Endodermal cell (in vitro differentiated cells): ENCODE data around the gene AAR2. TPM values are rescaled to one million over a fixed set of nuclear protein-coding genes. Genes with fewer than 3 reads are reported as not detected.

Experiments
- DNase-seq: peaks from one replicate; pipeline ENCODE4 v3.0.0-alpha.2; 2017
- H3K27ac ChIP-seq: 2 replicates; pipeline ENCODE4 v1.5.1; 2013; ENCODE audit warnings: mild to moderate bottlenecking, low read depth, low read length, moderate library complexity
- H3K27me3 ChIP-seq: 2 replicates; pipeline ENCODE4 v1.6.1; 2013; ENCODE audit warnings: mild to moderate bottlenecking, low read length, moderate library complexity; ENCODE audit not compliant: insufficient read depth, control insufficient read depth, poor library complexity, severe bottlenecking
- H3K36me3 ChIP-seq: 2 replicates; pipeline ENCODE4 v1.7.0; 2013; ENCODE audit warnings: mild to moderate bottlenecking, low read length, moderate library complexity; ENCODE audit not compliant: control insufficient read depth, insufficient read depth
- H3K4me1 ChIP-seq: one replicate; pipeline ENCODE4 v1.7.0; 2013; ENCODE audit warnings: low read length; ENCODE audit not compliant: control insufficient read depth, insufficient read depth
- H3K4me3 ChIP-seq: 2 replicates; pipeline ENCODE4 v1.5.1; 2013; ENCODE audit warnings: mild to moderate bottlenecking, low read length, moderate library complexity
- H3K9ac ChIP-seq: 2 replicates; pipeline ENCODE4 v1.6.1; 2013; ENCODE audit warnings: mild to moderate bottlenecking, low read length, moderate library complexity; ENCODE audit not compliant: poor library complexity, severe bottlenecking; ENCODE audit errors: extremely low read depth
- H3K9me3 ChIP-seq: 2 replicates; pipeline ENCODE4 v1.6.1; 2013; ENCODE audit warnings: mild to moderate bottlenecking, low read length, moderate library complexity; ENCODE audit not compliant: control insufficient read depth
- H3K27ac Mint-ChIP-seq: 2 replicates; pipeline ENCODE4 v1.8.0; 2020; ENCODE audit warnings: mixed read lengths
- H3K27me3 Mint-ChIP-seq: 2 replicates; pipeline ENCODE4 v1.8.0; 2021; ENCODE audit warnings: mild to moderate bottlenecking, mixed read lengths; ENCODE audit not compliant: insufficient read depth
- H3K36me3 Mint-ChIP-seq: 2 replicates; pipeline ENCODE4 v1.8.0; 2020; ENCODE audit warnings: low read depth, mixed read lengths
- H3K4me1 Mint-ChIP-seq: 2 replicates; pipeline ENCODE4 v1.8.0; 2020; ENCODE audit warnings: mixed read lengths
- H3K4me3 Mint-ChIP-seq: 2 replicates; pipeline ENCODE4 v1.8.0; 2020; ENCODE audit warnings: mild to moderate bottlenecking, moderate library complexity, mixed read lengths
- H3K9me3 Mint-ChIP-seq: 2 replicates; pipeline ENCODE4 v1.8.0; 2020; ENCODE audit warnings: mild to moderate bottlenecking, mixed read lengths
- CTCF ChIP-seq: fragments of 200-600 bp; sonication (generic); conservative IDR thresholded peaks from 2 replicates; pipeline ENCODE4 v1.5.0; 2021; ENCODE audit warnings: antibody characterized with exemption, mild to moderate bottlenecking
- WGBS, 2 experiments: methylation state at CpG; one replicate each; pipeline versions ENCODE4 v1.1.5 to v1.1.7; 2013; ENCODE audit warnings: missing lambda C conversion rate in 2 of 2, mixed read lengths in 1 of 2; ENCODE audit not compliant: insufficient coverage in 1 of 2, insufficient read length in 1 of 2; 5-methylcytosine and 5-hydroxymethylcytosine counted together
- total RNA-seq, 2 donors: library from RNA; stranded (reverse); fragmentation: NEBNext Ultra II Directional in 1 of 2; extraction: Animal tissue kit (Norgen Biotek cat#: 25700) in 1 of 2; gene quantifications; 2 replicates in 1 of 2; 3 replicates in 1 of 2; pipeline ENCODE4 v1.2.1, GENCODE V29; 2021

Gene AAR2
- total RNA-seq, 2 donors from 2014 or later: 23.5 to 24.3 TPM

GRCh38 chr20:36301359-36302119 is 65.3 kb downstream of the AAR2 start:
- H3K9me3 Mint-ChIP-seq: no peaks in the 10 kb centered on the region
- no peak overlapping the region for H3K4me3 Mint-ChIP-seq
- H3K9me3 ChIP-seq: no peaks in the 10 kb centered on the region

GRCh38 chr20:36303020-36303595 is 66.8 kb downstream of the AAR2 start:
- no peak for DNase-seq
- 57 to 62% methylated on average over 14 of the region's 14 CpGs for WGBS, 2 experiments
- Histone ChIP-seq H3K4me3 (no peak overlapping the region), H3K9ac (no peak overlapping the region), H3K27ac (no peak overlapping the region), H3K4me1 (no peaks in the 10 kb centered on the region), H3K9me3 (no peaks in the 10 kb centered on the region), H3K27me3 (peaks cover 60% of the 10 kb centered on the region), H3K36me3 (no peaks in the 10 kb centered on the region)
- Mint-ChIP-seq H3K36me3 (no peaks in the 10 kb centered on the region), H3K9me3 (no peaks in the 10 kb centered on the region), H3K4me3 (no peak overlapping the region), H3K27me3 (peaks cover 56% of the 10 kb centered on the region), H3K4me1 (peaks cover 2% of the 10 kb centered on the region), H3K27ac (no peak overlapping the region)
- TF ChIP-seq CTCF: no peak

More at GRCh38 chr20:36301359-36302119, 65.3 kb downstream of the AAR2 start:
- Histone ChIP-seq H3K36me3 (no peaks in the 10 kb centered on the region), H3K4me3 (no peak overlapping the region), H3K27ac (no peak overlapping the region), H3K27me3 (peaks cover 44% of the 10 kb centered on the region), H3K4me1 (no peaks in the 10 kb centered on the region), H3K9ac (no peak overlapping the region)
- TF ChIP-seq CTCF: no peak
- peaks cover 49% of the 10 kb centered on the region for H3K27me3 Mint-ChIP-seq
- DNase-seq: no peak
- no peak overlapping the region for H3K27ac Mint-ChIP-seq
- WGBS, 2 experiments: 73 to 85% methylated on average over 5 to 7 of the region's 7 CpGs
- no peaks in the 10 kb centered on the region for H3K36me3 Mint-ChIP-seq
- no peaks in the 10 kb centered on the region for H3K4me1 Mint-ChIP-seq

- Histone ChIP-seq H3K36me3 (no peaks in the 10 kb centered on the region), H3K4me3 (no peak overlapping the region), H3K27me3 (peaks cover 67% of the 10 kb centered on the region), H3K9ac (no peak overlapping the region), H3K4me1 (no peaks in the 10 kb centered on the region), H3K9me3 (no peaks in the 10 kb centered on the region), H3K27ac (no peak overlapping the region)
- no peaks in the 10 kb centered on the region for H3K9me3 Mint-ChIP-seq
- H3K36me3 Mint-ChIP-seq: no peaks in the 10 kb centered on the region
- no peak overlapping the region for H3K4me3 Mint-ChIP-seq
- H3K27me3 Mint-ChIP-seq: peaks cover 60% of the 10 kb centered on the region
- no peak for DNase-seq
- H3K4me1 Mint-ChIP-seq: peaks cover 2% of the 10 kb centered on the region
- WGBS, 2 experiments: 71 to 83% methylated on average over 1 of the region's 1 CpG
- H3K27ac Mint-ChIP-seq: no peak overlapping the region
- TF ChIP-seq CTCF: no peak
Measured at GRCh38 chr20:36303831-36304230, 67.6 kb downstream of the AAR2 start.
